T-cell (primary cell): Measurements from ENCODE around the gene COMMD9. TPM values are rescaled to one million over a fixed set of nuclear protein-coding genes. Genes with fewer than 3 reads are reported as not detected.

Experiments used
- ATAC-seq, 4 experiments: fragments of 200-7000 bp in 3 of 4; fragments of 150-1000 bp in 1 of 4; cut with Tn5 transposase; replicated peaks in 1 of 4; 1 replicate in 3 of 4; 2 replicates in 1 of 4; pipeline ENCODE4 v1.10.0; 2021; ENCODE audit warnings: moderate library complexity in 3 of 4, mild to moderate bottlenecking in 2 of 4, moderate number of reproducible peaks in 1 of 4
- CTCF ChIA-PET, 2 donors: fragments of 300-600 bp; sonication (Branson Sonifier 250); formaldehyde crosslinking; loops; one replicate each; lab custom pipeline; 2022; ENCODE audit warnings: antibody characterized with exemption in 2 of 2; lab: Charles Lee
- POLR2A ChIA-PET, 2 donors: fragments of 300-600 bp; sonication (Branson Sonifier 250); formaldehyde crosslinking; loops; one replicate each; lab custom pipeline; 2022; ENCODE audit warnings: antibody characterized with exemption in 2 of 2; lab: Charles Lee
- DNase-seq, 35 experiments: peaks; one replicate each; pipeline versions ENCODE4 v3.0.0 to v3.0.0-alpha.2; 2013 to 2023
- H3K27ac ChIP-seq: one replicate; pipeline ENCODE4 v1.5.1; 2013; ENCODE audit warnings: low read length
- H3K27me3 ChIP-seq, 2 experiments: replicated peaks in 1 of 2; 1 replicate in 1 of 2; 2 replicates in 1 of 2; pipeline versions ENCODE4 v1.6.1 to v1.7.0; 2013; ENCODE audit warnings: low read length in 1 of 2, mixed read lengths in 1 of 2; ENCODE audit not compliant: control insufficient read depth in 2 of 2, insufficient read depth in 2 of 2; ENCODE audit errors: extremely low read depth in 1 of 2
- H3K36me3 ChIP-seq, 2 donors: 1 replicate in 1 of 2; 2 replicates in 1 of 2; pipeline versions ENCODE4 v1.6.1 to v1.7.0; 2013; ENCODE audit warnings: low read length in 1 of 2; ENCODE audit not compliant: control insufficient read depth in 2 of 2, insufficient read depth in 1 of 2; ENCODE audit errors: extremely low read depth in 1 of 2
- H3K4me1 ChIP-seq, 2 experiments: 1 replicate in 1 of 2; 2 replicates in 1 of 2; pipeline versions ENCODE4 v1.6.1 to v1.7.0; 2013; ENCODE audit warnings: low read length in 2 of 2, mixed read lengths in 1 of 2; ENCODE audit not compliant: insufficient read depth in 2 of 2, control insufficient read depth in 1 of 2; ENCODE audit errors: extremely low read depth in 1 of 2
- H3K4me3 ChIP-seq, 2 donors: 1 replicate in 1 of 2; 2 replicates in 1 of 2; pipeline versions ENCODE4 v1.5.1 to v1.7.0; 2013; ENCODE audit warnings: mild to moderate bottlenecking in 2 of 2, low read length in 1 of 2, moderate library complexity in 1 of 2; ENCODE audit not compliant: control insufficient read depth in 1 of 2; ENCODE audit errors: extremely low read depth in 1 of 2
- H3K9me3 ChIP-seq: 2 replicates; pipeline ENCODE4 v1.7.0; 2013
- H3K27ac Mint-ChIP-seq, 2 donors: one replicate each; pipeline ENCODE4 v1.8.0; 2020 to 2021; ENCODE audit warnings: mild to moderate bottlenecking in 2 of 2, mixed read lengths in 2 of 2
- H3K27me3 Mint-ChIP-seq, 2 donors: one replicate each; pipeline ENCODE4 v1.8.0; 2021 to 2022; ENCODE audit warnings: mixed read lengths in 2 of 2
- H3K36me3 Mint-ChIP-seq: one replicate; pipeline ENCODE4 v1.8.0; 2021; ENCODE audit warnings: mixed read lengths
- H3K4me1 Mint-ChIP-seq, 3 donors: one replicate each; pipeline ENCODE4 v1.8.0; 2020 to 2022; ENCODE audit warnings: mixed read lengths in 3 of 3, mild to moderate bottlenecking in 1 of 3
- H3K4me3 Mint-ChIP-seq, 3 donors: one replicate each; pipeline ENCODE4 v1.8.0; 2020 to 2022; ENCODE audit warnings: mild to moderate bottlenecking in 3 of 3, mixed read lengths in 3 of 3, moderate library complexity in 3 of 3
- H3K9me3 Mint-ChIP-seq, 3 donors: one replicate each; pipeline ENCODE4 v1.8.0; 2020 to 2022; ENCODE audit warnings: mixed read lengths in 3 of 3
- WGBS: methylation state at CpG from one replicate; pipeline ENCODE4 v1.1.5; 2013; ENCODE audit warnings: missing lambda C conversion rate; ENCODE audit not compliant: insufficient coverage; 5-methylcytosine and 5-hydroxymethylcytosine counted together
- total RNA-seq, 35 experiments: library from RNA in 6 of 35; stranded (reverse) in 6 of 35; fragments of 120-200 nt in 1 of 35; gene quantifications; one replicate each; pipeline versions ENCODE4 v1.2.1 to v1.2.4 and lab custom pipeline; 2013 to 2026

Gene COMMD9
- total RNA-seq, 5 donors from 2014 or later (not counting 1 experiment from before 2014, with no cell fraction given): 37.8 to 48.0 (median 40.3) TPM

DNA sequence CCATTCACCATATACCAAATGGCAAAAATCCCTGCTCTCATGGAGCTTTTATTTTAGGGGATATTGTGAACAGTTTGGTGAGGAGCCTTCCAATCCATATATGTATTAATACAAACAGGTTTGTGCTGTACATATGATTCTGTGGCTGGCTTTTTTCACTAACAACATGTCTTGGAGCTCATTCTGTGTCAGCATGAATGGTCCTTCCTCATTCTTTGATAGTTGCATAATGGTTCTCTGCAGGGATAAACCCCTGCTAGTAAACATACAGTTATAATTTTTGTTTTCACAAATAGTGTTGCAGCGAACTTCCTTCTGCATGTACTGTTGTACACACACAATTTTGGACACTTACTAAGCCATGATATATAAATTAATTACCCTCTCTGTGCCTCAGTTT is 15.1 kb upstream of the COMMD9 start:
- ChIA-PET POLR2A (no interaction called here), CTCF (no interaction called here)
- Mint-ChIP-seq H3K27ac (no peak overlapping the region), H3K27me3 (peaks cover 3 to 14% of the 10 kb centered on the region in 2 donors), H3K9me3 (peaks cover 0 to 3% (median 0%) of the 10 kb centered on the region in 3 donors), H3K4me3 (no peak overlapping the region), H3K4me1 (peaks cover 0 to 5% (median 0%) of the 10 kb centered on the region in 3 donors), H3K36me3 (no peaks in the 10 kb centered on the region)
- WGBS: no CpG with 5 or more reads among the region's 1 CpG
- no peak overlapping the region for H3K27ac ChIP-seq
- no peaks in the 10 kb centered on the region for H3K9me3 ChIP-seq
- H3K36me3 ChIP-seq: no peaks in the 10 kb centered on the region
- DNase-seq (no peak), ATAC-seq (no peak)
- no peaks in the 10 kb centered on the region for H3K4me1 ChIP-seq
- peaks cover 0 to 5% of the 10 kb centered on the region in 2 experiments for H3K27me3 ChIP-seq
- H3K4me3 ChIP-seq: no peak overlapping the region

- DNase-seq: no peak
- Mint-ChIP-seq H3K4me1 (no peaks in the 10 kb centered on the region), H3K36me3 (no peaks in the 10 kb centered on the region), H3K9me3 (no peaks in the 10 kb centered on the region), H3K27me3 (peaks cover 0 to 12% of the 10 kb centered on the region in 2 donors), H3K4me3 (no peak overlapping the region), H3K27ac (no peak overlapping the region)
- Histone ChIP-seq H3K9me3 (no peaks in the 10 kb centered on the region), H3K27ac (no peak overlapping the region), H3K4me1 (no peaks in the 10 kb centered on the region), H3K4me3 (no peak overlapping the region), H3K36me3 (no peaks in the 10 kb centered on the region), H3K27me3 (peaks cover 0 to 5% of the 10 kb centered on the region in 2 experiments)
- ATAC-seq: no peak
- POLR2A ChIA-PET: interaction anchor here (0.8 to 1.1 kb wide), 2 partner anchors 11 to 161 kb away, joined by 3 read pairs; no protein-coding TSS in a partner anchor
- CTCF ChIA-PET: interaction anchor here in 1 of 2 donors (0.6 to 0.9 kb wide), 2 partner anchors 9 to 651 kb away, joined by 3 to 4 read pairs; no protein-coding TSS in a partner anchor
- 100% methylated on average over 1 of the region's 3 CpGs for WGBS
Measured at GRCh38 chr11:36300650-36301049, 11.4 kb upstream of the COMMD9 start.

- H3K27ac ChIP-seq: no peak overlapping the region
Measured at GRCh38 chr11:36296884-36297543, 7.8 kb upstream of the COMMD9 start.

DNA sequence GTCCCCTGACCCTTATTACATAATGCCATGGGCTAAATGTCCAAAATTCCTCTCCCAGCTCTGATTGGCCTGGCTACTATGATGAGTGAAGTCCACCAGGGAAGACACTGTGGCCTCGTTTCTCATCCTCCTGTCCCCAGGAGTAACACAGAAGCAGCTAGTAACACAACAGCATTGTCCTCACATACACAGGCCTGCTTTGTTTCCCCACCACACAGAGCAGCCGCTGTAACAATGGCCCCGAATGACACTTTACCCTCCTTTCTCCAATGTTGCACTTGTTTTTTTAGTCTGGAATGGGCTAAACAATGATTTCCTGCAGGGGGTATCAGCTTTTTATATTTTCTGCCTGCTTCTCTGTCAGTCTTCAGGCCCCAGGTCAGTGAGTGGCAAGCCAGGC is 6.7 kb upstream of the COMMD9 start, which contains the start of gene PRR5L:
TSS of gene PRR5L (plus strand) at position 363 of the 400 bp plus-strand sequence. CDS start 104,834 bp downstream, outside the sequence.
- ChIA-PET POLR2A (no interaction called here), CTCF (interaction anchor here in 1 of 2 donors (1.5 kb wide), 1 partner anchor 197 kb away, joined by 5 read pairs; no protein-coding TSS in a partner anchor)
- WGBS: no CpG with 5 or more reads among the region's 3 CpGs
- Mint-ChIP-seq H3K4me3 (no peak within 1 kb of the TSS), H3K27ac (no peak within 1 kb of the TSS), H3K9me3 (no peaks in the 10 kb centered on the region), H3K36me3 (no peaks in the 10 kb centered on the region), H3K4me1 (peaks cover 0 to 3% (median 0%) of the 10 kb centered on the region in 3 donors), H3K27me3 (peaks cover 0 to 5% of the 10 kb centered on the region in 2 donors)
- no peak for ATAC-seq
- peaks cover 0 to 2% of the 10 kb centered on the region in 2 experiments for H3K27me3 ChIP-seq
- no peaks in the 10 kb centered on the region for H3K36me3 ChIP-seq
- H3K27ac ChIP-seq: no peak within 1 kb of the TSS
- no peak within 1 kb of the TSS for H3K4me3 ChIP-seq
- no peaks in the 10 kb centered on the region for H3K9me3 ChIP-seq
- H3K4me1 ChIP-seq: no peaks in the 10 kb centered on the region
- DNase-seq: no peak

More at GRCh38 chr11:36296884-36297543, 7.8 kb upstream of the COMMD9 start:
- Mint-ChIP-seq H3K4me3 (no peak overlapping the region), H3K9me3 (no peaks in the 10 kb centered on the region), H3K27me3 (peaks cover 0 to 5% of the 10 kb centered on the region in 2 donors), H3K4me1 (peaks cover 0 to 3% (median 0%) of the 10 kb centered on the region in 3 donors), H3K36me3 (no peaks in the 10 kb centered on the region), H3K27ac (no peak overlapping the region)
- no peak overlapping the region for H3K4me3 ChIP-seq
- H3K4me1 ChIP-seq: no peaks in the 10 kb centered on the region
- POLR2A ChIA-PET: no interaction called here
- CTCF ChIA-PET: interaction anchor here in 1 of 2 donors (0.7 to 1.5 kb wide), 2 partner anchors 133 to 196 kb away, joined by 3 to 5 read pairs; no protein-coding TSS in a partner anchor
- H3K27me3 ChIP-seq: peaks cover 0 to 5% of the 10 kb centered on the region in 2 experiments
- no peaks in the 10 kb centered on the region for H3K36me3 ChIP-seq
- WGBS: 70% methylated on average over 5 of the region's 8 CpGs
- ATAC-seq: no peak
- DNase-seq: no peak
- H3K9me3 ChIP-seq: no peaks in the 10 kb centered on the region

DNA sequence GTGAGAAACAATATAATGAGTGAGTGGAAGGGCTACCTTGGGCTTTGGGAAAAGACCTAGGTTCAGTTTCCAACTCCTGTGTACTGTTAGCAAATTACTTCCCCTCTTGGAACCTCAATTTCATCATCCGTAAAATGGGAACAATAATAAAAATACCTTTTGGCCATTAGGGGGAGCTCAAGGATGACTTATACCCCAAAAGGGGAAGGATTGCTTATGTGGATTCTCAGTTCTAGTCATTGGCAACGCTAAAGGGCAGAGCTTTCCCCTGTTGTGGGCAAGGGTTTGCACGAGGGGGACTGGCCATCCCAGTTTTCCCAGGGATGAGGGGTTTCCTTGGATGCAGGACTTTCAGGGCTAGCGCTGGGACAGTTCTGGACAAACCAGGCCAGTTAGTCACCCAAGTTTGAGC is 3.1 kb upstream of the COMMD9 start:
- Mint-ChIP-seq H3K4me3 (no peak overlapping the region), H3K4me1 (peaks cover 23 to 33% (median 29%) of the 10 kb centered on the region in 3 donors), H3K27me3 (peaks cover 0 to 5% of the 10 kb centered on the region in 2 donors), H3K9me3 (no peaks in the 10 kb centered on the region), H3K27ac (no peak overlapping the region), H3K36me3 (no peaks in the 10 kb centered on the region)
- POLR2A ChIA-PET: interaction anchor here in 1 of 2 donors (0.6 kb wide), 1 partner anchor 201 kb away, joined by 3 read pairs; no protein-coding TSS in a partner anchor
- H3K36me3 ChIP-seq: no peaks in the 10 kb centered on the region
- no peaks in the 10 kb centered on the region for H3K9me3 ChIP-seq
- no peaks in the 10 kb centered on the region for H3K27me3 ChIP-seq
- CTCF ChIA-PET: interaction anchor here (0.9 to 7.6 kb wide), 18 partner anchors 8 to 383 kb away, joined by 3 to 91 read pairs (median 4); no protein-coding TSS in a partner anchor
- WGBS: 33% methylated on average over 3 of the region's 4 CpGs
- peaks cover 5 to 13% of the 10 kb centered on the region in 2 experiments for H3K4me1 ChIP-seq
- no peak for ATAC-seq
- no peak overlapping the region for H3K27ac ChIP-seq
- DNase-seq: peak in 2 of 35 experiments; percentile 20 to 70
- no peak overlapping the region for H3K4me3 ChIP-seq

DNA sequence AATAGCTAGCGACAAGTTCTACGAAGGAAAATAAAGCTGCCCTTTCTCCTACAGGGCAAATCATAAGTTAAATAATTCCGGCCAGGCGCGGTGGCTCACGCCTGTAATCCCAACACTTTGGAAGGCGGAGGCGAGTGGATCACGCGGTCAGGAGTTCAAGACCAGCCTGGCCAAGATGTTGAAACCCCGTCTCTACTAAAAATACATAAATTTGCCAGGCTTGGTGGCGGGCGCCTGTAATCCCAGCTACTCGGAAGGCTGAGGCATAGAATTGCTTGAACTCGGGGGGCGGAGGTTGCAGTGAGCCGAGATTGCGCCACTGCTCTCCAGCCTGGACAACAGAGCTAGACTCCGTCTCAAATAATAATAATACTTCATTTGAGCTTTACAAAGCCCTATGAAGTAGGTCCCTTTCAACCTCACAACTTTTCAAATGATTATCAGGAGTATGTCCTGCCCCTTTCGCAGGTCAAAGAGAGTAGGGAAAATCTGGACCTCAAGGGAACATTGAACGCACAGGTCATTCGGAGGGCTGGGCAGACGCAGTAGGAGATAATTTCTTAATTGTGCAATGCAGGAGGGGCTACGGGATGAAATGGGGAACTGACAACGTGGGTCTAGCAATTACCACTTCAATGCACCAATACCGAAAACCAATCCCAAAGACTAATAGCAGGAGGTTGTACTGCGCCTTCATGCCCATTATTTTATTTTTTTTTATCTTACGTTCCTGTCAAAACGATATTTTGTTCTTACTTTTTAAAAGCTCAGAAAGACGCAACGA is 590 bp downstream of the COMMD9 start:
- peak overlapping the region; percentile 84 to 94 (median 94) for H3K4me3 Mint-ChIP-seq
- Histone ChIP-seq H3K4me3 (peak overlapping the region; percentile 67 to 93), H3K4me1 (peaks cover 5 to 13% of the 10 kb centered on the region in 2 experiments), H3K9me3 (no peaks in the 10 kb centered on the region), H3K27me3 (no peaks in the 10 kb centered on the region), H3K27ac (peak overlapping the region; percentile 15), H3K36me3 (no peaks in the 10 kb centered on the region)
- POLR2A ChIA-PET: interaction anchor here (0.6 to 0.7 kb wide), 2 partner anchors 47 to 959 kb away, joined by 4 to 8 read pairs; no protein-coding TSS in a partner anchor
- no peak for ATAC-seq
- peaks cover 8% of the 10 kb centered on the region for H3K36me3 Mint-ChIP-seq
- no peaks in the 10 kb centered on the region for H3K9me3 Mint-ChIP-seq
- peak overlapping the region; percentile 88 to 93 for H3K27ac Mint-ChIP-seq
- DNase-seq: peak in 1 of 35 experiments; percentile 18
- CTCF ChIA-PET: interaction anchor here (0.6 to 7.6 kb wide), 6 partner anchors 64 to 801 kb away, joined by 3 to 91 read pairs (median 3); no protein-coding TSS in a partner anchor
- 68% methylated on average over 21 of the region's 31 CpGs for WGBS
- no peaks in the 10 kb centered on the region for H3K27me3 Mint-ChIP-seq
- peaks cover 47 to 60% (median 53%) of the 10 kb centered on the region in 3 donors for H3K4me1 Mint-ChIP-seq
